ENCODE results near the gene NAT9. TPM values are rescaled to one million over a fixed set of nuclear protein-coding genes. Genes with fewer than 3 reads are reported as not detected.
A peak's percentile ranks its signal among the peaks of the same experiment; 100 is the strongest.

NAT9 gene
- total RNA-seq, 1 donor from 2014 or later = 67.6 TPM

- Mint-ChIP-seq H3K27ac (no peak overlapping the region), H3K27me3 (no peaks in the 10 kb centered on the region), H3K9me3 (no peaks in the 10 kb centered on the region), H3K4me3 (no peak overlapping the region), H3K4me1 (no peaks in the 10 kb centered on the region), H3K36me3 (ENCODE audit: low read depth) (peaks cover 27% of the 10 kb centered on the region)
- no peak for DNase-seq
- intact Hi-C loops (cut with micrococcal nuclease) = no loop called here
Measured at GRCh38 chr17:74797824-74798223, 21.7 kb upstream of the NAT9 start.

GRCh38 chr17:74796866-74797265, 20.7 kb upstream of the NAT9 start:
- Mint-ChIP-seq H3K4me1 (no peaks in the 10 kb centered on the region), H3K9me3 (no peaks in the 10 kb centered on the region), H3K4me3 (no peak overlapping the region), H3K27me3 (no peaks in the 10 kb centered on the region), H3K27ac (no peak overlapping the region), H3K36me3 (ENCODE audit: low read depth) (peaks cover 26% of the 10 kb centered on the region)
- intact Hi-C loops (cut with micrococcal nuclease) = no loop called here
- DNase-seq = no peak

- Mint-ChIP-seq H3K27ac (no peak overlapping the region), H3K4me1 (peaks cover 4% of the 10 kb centered on the region), H3K4me3 (no peak overlapping the region), H3K36me3 (ENCODE audit: low read depth) (peaks cover 29% of the 10 kb centered on the region), H3K27me3 (no peaks in the 10 kb centered on the region), H3K9me3 (no peaks in the 10 kb centered on the region)
- intact Hi-C loops (cut with micrococcal nuclease) = no loop called here
- DNase-seq = no peak
Measured at GRCh38 chr17:74796211-74796610, 20.1 kb upstream of the NAT9 start.

GRCh38 chr17:74795327-74796020, 19.3 kb upstream of the NAT9 start:
- intact Hi-C loops (cut with micrococcal nuclease) = no loop called here
- Mint-ChIP-seq H3K4me1 (peaks cover 11% of the 10 kb centered on the region), H3K9me3 (no peaks in the 10 kb centered on the region), H3K27me3 (no peaks in the 10 kb centered on the region), H3K36me3 (ENCODE audit: low read depth) (peaks cover 32% of the 10 kb centered on the region), H3K4me3 (no peak overlapping the region), H3K27ac (no peak overlapping the region)
- DNase-seq = no peak

- no peak for DNase-seq
- intact Hi-C loops (cut with micrococcal nuclease) = no loop called here
Measured at GRCh38 chr17:74792586-74793105, 16.5 kb upstream of the NAT9 start.

GRCh38 chr17:74790161-74791058, 14.3 kb upstream of the NAT9 start:
- peak; percentile 62 for DNase-seq
- H3K27ac Mint-ChIP-seq = peak overlapping the region; percentile 83
- intact Hi-C loops (cut with micrococcal nuclease) = loop anchor here (1.0 to 2.0 kb wide), 3 partner anchors 46 to 170 kb away; no protein-coding TSS in a partner anchor
- H3K4me3 Mint-ChIP-seq = peak overlapping the region; percentile 59
- H3K9me3 Mint-ChIP-seq = no peaks in the 10 kb centered on the region
- H3K4me1 Mint-ChIP-seq = peaks cover 34% of the 10 kb centered on the region
- H3K27me3 Mint-ChIP-seq = no peaks in the 10 kb centered on the region
- peaks cover 35% of the 10 kb centered on the region for H3K36me3 Mint-ChIP-seq (ENCODE audit: low read depth)

More at GRCh38 chr17:74792586-74793105, 16.5 kb upstream of the NAT9 start:
- H3K4me1 Mint-ChIP-seq = peaks cover 20% of the 10 kb centered on the region
- no peaks in the 10 kb centered on the region for H3K27me3 Mint-ChIP-seq
- H3K9me3 Mint-ChIP-seq = no peaks in the 10 kb centered on the region
- no peak overlapping the region for H3K4me3 Mint-ChIP-seq
- peaks cover 30% of the 10 kb centered on the region for H3K36me3 Mint-ChIP-seq (ENCODE audit: low read depth)
- no peak overlapping the region for H3K27ac Mint-ChIP-seq

- peaks cover 50% of the 10 kb centered on the region for H3K4me1 Mint-ChIP-seq
- intact Hi-C loops (cut with micrococcal nuclease) = no loop called here
Measured at GRCh38 chr17:74786431-74787055, 10.4 kb upstream of the NAT9 start.

GRCh38 chr17:74785981-74786360, 9.8 kb upstream of the NAT9 start:
- Mint-ChIP-seq H3K27ac (peak overlapping the region; percentile 39), H3K36me3 (ENCODE audit: low read depth) (peaks cover 38% of the 10 kb centered on the region), H3K27me3 (no peaks in the 10 kb centered on the region), H3K9me3 (no peaks in the 10 kb centered on the region), H3K4me3 (peak overlapping the region; percentile 41), H3K4me1 (peaks cover 50% of the 10 kb centered on the region)
- intact Hi-C loops (cut with micrococcal nuclease) = no loop called here
- no peak for DNase-seq

More at GRCh38 chr17:74786431-74787055, 10.4 kb upstream of the NAT9 start:
- DNase-seq = no peak
- Mint-ChIP-seq H3K4me3 (peak overlapping the region; percentile 41), H3K36me3 (ENCODE audit: low read depth) (peaks cover 39% of the 10 kb centered on the region), H3K27me3 (no peaks in the 10 kb centered on the region), H3K9me3 (no peaks in the 10 kb centered on the region), H3K27ac (peak overlapping the region; percentile 39)

GRCh38 chr17:74785096-74785980, 9.2 kb upstream of the NAT9 start:
- H3K27ac Mint-ChIP-seq = peak overlapping the region; percentile 57
- DNase-seq = peak; percentile 66
- H3K9me3 Mint-ChIP-seq = no peaks in the 10 kb centered on the region
- H3K36me3 Mint-ChIP-seq (ENCODE audit: low read depth) = peaks cover 32% of the 10 kb centered on the region
- peaks cover 50% of the 10 kb centered on the region for H3K4me1 Mint-ChIP-seq
- no peaks in the 10 kb centered on the region for H3K27me3 Mint-ChIP-seq
- H3K4me3 Mint-ChIP-seq = peak overlapping the region; percentile 39
- intact Hi-C loops (cut with micrococcal nuclease) = no loop called here

GRCh38 chr17:74784125-74784810, 8.1 kb upstream of the NAT9 start:
- Mint-ChIP-seq H3K27ac (peak overlapping the region; percentile 32), H3K36me3 (ENCODE audit: low read depth) (peaks cover 29% of the 10 kb centered on the region), H3K4me1 (peaks cover 53% of the 10 kb centered on the region), H3K27me3 (no peaks in the 10 kb centered on the region), H3K4me3 (peak overlapping the region; percentile 1), H3K9me3 (no peaks in the 10 kb centered on the region)
- intact Hi-C loops (cut with micrococcal nuclease) = no loop called here
- DNase-seq = no peak

- no peak overlapping the region for H3K27ac Mint-ChIP-seq
Measured at GRCh38 chr17:74782571-74782970, 6.4 kb upstream of the NAT9 start.

GRCh38 chr17:74780443-74781238, 4.5 kb upstream of the NAT9 start:
- Mint-ChIP-seq H3K4me3 (peak overlapping the region; percentile 78), H3K4me1 (peaks cover 63% of the 10 kb centered on the region), H3K9me3 (no peaks in the 10 kb centered on the region), H3K27me3 (no peaks in the 10 kb centered on the region), H3K36me3 (ENCODE audit: low read depth) (peaks cover 22% of the 10 kb centered on the region), H3K27ac (peak overlapping the region; percentile 98)
- intact Hi-C loops (cut with micrococcal nuclease) = no loop called here
- DNase-seq = peak; percentile 70

More at GRCh38 chr17:74782571-74782970, 6.4 kb upstream of the NAT9 start:
- H3K36me3 Mint-ChIP-seq (ENCODE audit: low read depth) = peaks cover 22% of the 10 kb centered on the region
- H3K4me1 Mint-ChIP-seq = peaks cover 59% of the 10 kb centered on the region
- no peaks in the 10 kb centered on the region for H3K27me3 Mint-ChIP-seq
- H3K9me3 Mint-ChIP-seq = no peaks in the 10 kb centered on the region
- intact Hi-C loops (cut with micrococcal nuclease) = no loop called here
- no peak overlapping the region for H3K4me3 Mint-ChIP-seq
- no peak for DNase-seq

Data from activated CD4-positive, alpha-beta T cell treated with anti-CD3 and anti-CD28 coated beads, Interleukin-2, amount 10 ng/mL, durations not matched to agents 24 days and 14 days (primary cell).